ENCODE measurements around the gene NOD2. TPM values are rescaled to one million over a fixed set of nuclear protein-coding genes. Genes with fewer than 3 reads are reported as not detected.

Gene NOD2
- total RNA-seq, 1 experiment from 2014 or later, result 0.11 TPM

GRCh38 chr16:50711040-50711439 lies 17.6 kb downstream of the NOD2 start:
- H3K36me3 Mint-ChIP-seq, result no peaks in the 10 kb centered on the region
- H3K4me3 Mint-ChIP-seq, result no peak overlapping the region

GRCh38 chr16:50711862-50712559 lies 18.6 kb downstream of the NOD2 start:
- CTCF ChIA-PET, result interaction anchor here (2.8 kb wide), 1 partner anchor 94 kb away, joined by 11 read pairs; no protein-coding TSS in a partner anchor
- POLR2A ChIA-PET, result no interaction called here
- no peak for TF ChIP-seq RORB (CRISPR knock-in tag; IDR thresholded peaks at IDR 0.05)
- no peak for TF ChIP-seq NFATC4 (CRISPR knock-in tag; IDR thresholded peaks at IDR 0.05)
- TF ChIP-seq NR3C1 (CRISPR knock-in tag; conservative IDR thresholded peaks at IDR 0.05; ENCODE audit: low read depth), result no peak
- no peak for TF ChIP-seq ETV6 (CRISPR knock-in tag; IDR thresholded peaks at IDR 0.05)
- no peak for TF ChIP-seq EMX1 (CRISPR knock-in tag; IDR thresholded peaks at IDR 0.05)
- TF ChIP-seq ZNF532 (CRISPR knock-in tag; IDR thresholded peaks at IDR 0.05; ENCODE audit: borderline replicate concordance), result no peak
- TF ChIP-seq NR1H2 (CRISPR knock-in tag; IDR thresholded peaks at IDR 0.05), result no peak
- no peak for TF ChIP-seq OVOL2 (CRISPR knock-in tag; IDR thresholded peaks at IDR 0.05; ENCODE audit: borderline replicate concordance)
- TF ChIP-seq SP1 (CRISPR knock-in tag; conservative IDR thresholded peaks at IDR 0.05), result no peak
- TF ChIP-seq CDX4 (CRISPR knock-in tag; IDR thresholded peaks at IDR 0.05; ENCODE audit: borderline replicate concordance), result no peak
- no peak for TF ChIP-seq ELF4 (CRISPR knock-in tag; IDR thresholded peaks at IDR 0.05; ENCODE audit: low read depth)
- no peak for TF ChIP-seq ESRRA (CRISPR knock-in tag; IDR thresholded peaks at IDR 0.05; ENCODE audit: borderline replicate concordance)
- TF ChIP-seq ZNF416 (CRISPR knock-in tag; IDR thresholded peaks at IDR 0.05), result no peak
- TF ChIP-seq PREB (CRISPR knock-in tag; IDR thresholded peaks at IDR 0.05; ENCODE audit: borderline replicate concordance), result no peak
- TF ChIP-seq NR2C2 (CRISPR knock-in tag; IDR thresholded peaks at IDR 0.05), result no peak
- no peak for TF ChIP-seq AFF4 (CRISPR knock-in tag; IDR thresholded peaks at IDR 0.05; ENCODE audit: borderline replicate concordance)
- no peaks in the 10 kb centered on the region for H3K36me3 Mint-ChIP-seq
- H3K27ac Mint-ChIP-seq, result no peak overlapping the region
- ATAC-seq, result no peak
- no peaks in the 10 kb centered on the region for H3K9me3 Mint-ChIP-seq
- H3K27me3 Mint-ChIP-seq (ENCODE audit: low read depth), result no peaks in the 10 kb centered on the region; the same call in 1 of the 2 replicates
- no peak overlapping the region for H3K4me3 Mint-ChIP-seq
- DNase-seq (ENCODE audit: low spot score), result no peak
- peaks cover 3% of the 10 kb centered on the region; the same call in 1 of the 2 replicates for H3K4me1 Mint-ChIP-seq

More at GRCh38 chr16:50711040-50711439, 17.6 kb downstream of the NOD2 start:
- Mint-ChIP-seq H3K4me1 (peaks cover 3% of the 10 kb centered on the region; the same call in 1 of the 2 replicates), H3K9me3 (no peaks in the 10 kb centered on the region), H3K27me3 (ENCODE audit: low read depth) (no peaks in the 10 kb centered on the region; the same call in 1 of the 2 replicates), H3K27ac (no peak overlapping the region)
- CTCF ChIA-PET, result interaction anchor here (1.9 kb wide), 1 partner anchor 46 kb away, joined by 5 read pairs; no protein-coding TSS in a partner anchor
- ATAC-seq, result no peak
- POLR2A ChIA-PET, result interaction anchor here (0.5 kb wide), 1 partner anchor 398 kb away, joined by 3 read pairs; no protein-coding TSS in a partner anchor
- DNase-seq (ENCODE audit: low spot score), result no peak
- TF ChIP-seq HMGA2 (CRISPR knock-in tag; IDR thresholded peaks at IDR 0.05), result no peak
- TF ChIP-seq SMAD4 (CRISPR knock-in tag; IDR thresholded peaks at IDR 0.05), result no peak
- TF ChIP-seq GABPB1 (CRISPR knock-in tag; IDR thresholded peaks at IDR 0.05), result no peak
- no peak for TF ChIP-seq NFATC4 (CRISPR knock-in tag; IDR thresholded peaks at IDR 0.05)
- TF ChIP-seq JUN (CRISPR knock-in tag; IDR thresholded peaks at IDR 0.05), result no peak
- TF ChIP-seq ETV6 (CRISPR knock-in tag; IDR thresholded peaks at IDR 0.05), result no peak
- no peak for TF ChIP-seq RORB (CRISPR knock-in tag; IDR thresholded peaks at IDR 0.05)
